Endodermal cell (in vitro differentiated cells): ENCODE results near the gene MASP1. TPM values are rescaled to one million over a fixed set of nuclear protein-coding genes. Genes with fewer than 3 reads are reported as not detected.

Experiments used
- DNase-seq: peaks from one replicate; pipeline ENCODE4 v3.0.0-alpha.2; 2017
- H3K27ac ChIP-seq: 2 replicates; pipeline ENCODE4 v1.5.1; 2013; ENCODE audit warnings: mild to moderate bottlenecking, low read depth, low read length, moderate library complexity
- H3K27me3 ChIP-seq: 2 replicates; pipeline ENCODE4 v1.6.1; 2013; ENCODE audit warnings: mild to moderate bottlenecking, low read length, moderate library complexity; ENCODE audit not compliant: insufficient read depth, control insufficient read depth, poor library complexity, severe bottlenecking
- H3K36me3 ChIP-seq: 2 replicates; pipeline ENCODE4 v1.7.0; 2013; ENCODE audit warnings: mild to moderate bottlenecking, low read length, moderate library complexity; ENCODE audit not compliant: control insufficient read depth, insufficient read depth
- H3K4me1 ChIP-seq: one replicate; pipeline ENCODE4 v1.7.0; 2013; ENCODE audit warnings: low read length; ENCODE audit not compliant: control insufficient read depth, insufficient read depth
- H3K4me3 ChIP-seq: 2 replicates; pipeline ENCODE4 v1.5.1; 2013; ENCODE audit warnings: mild to moderate bottlenecking, low read length, moderate library complexity
- H3K9ac ChIP-seq: 2 replicates; pipeline ENCODE4 v1.6.1; 2013; ENCODE audit warnings: mild to moderate bottlenecking, low read length, moderate library complexity; ENCODE audit not compliant: poor library complexity, severe bottlenecking; ENCODE audit errors: extremely low read depth
- H3K9me3 ChIP-seq: 2 replicates; pipeline ENCODE4 v1.6.1; 2013; ENCODE audit warnings: mild to moderate bottlenecking, low read length, moderate library complexity; ENCODE audit not compliant: control insufficient read depth
- H3K27ac Mint-ChIP-seq: 2 replicates; pipeline ENCODE4 v1.8.0; 2020; ENCODE audit warnings: mixed read lengths
- H3K27me3 Mint-ChIP-seq: 2 replicates; pipeline ENCODE4 v1.8.0; 2021; ENCODE audit warnings: mild to moderate bottlenecking, mixed read lengths; ENCODE audit not compliant: insufficient read depth
- H3K36me3 Mint-ChIP-seq: 2 replicates; pipeline ENCODE4 v1.8.0; 2020; ENCODE audit warnings: low read depth, mixed read lengths
- H3K4me1 Mint-ChIP-seq: 2 replicates; pipeline ENCODE4 v1.8.0; 2020; ENCODE audit warnings: mixed read lengths
- H3K4me3 Mint-ChIP-seq: 2 replicates; pipeline ENCODE4 v1.8.0; 2020; ENCODE audit warnings: mild to moderate bottlenecking, moderate library complexity, mixed read lengths
- H3K9me3 Mint-ChIP-seq: 2 replicates; pipeline ENCODE4 v1.8.0; 2020; ENCODE audit warnings: mild to moderate bottlenecking, mixed read lengths
- CTCF ChIP-seq: fragments of 200-600 bp; sonication (generic); conservative IDR thresholded peaks from 2 replicates; pipeline ENCODE4 v1.5.0; 2021; ENCODE audit warnings: antibody characterized with exemption, mild to moderate bottlenecking
- WGBS, 2 experiments: methylation state at CpG; one replicate each; pipeline versions ENCODE4 v1.1.5 to v1.1.7; 2013; ENCODE audit warnings: missing lambda C conversion rate in 2 of 2, mixed read lengths in 1 of 2; ENCODE audit not compliant: insufficient coverage in 1 of 2, insufficient read length in 1 of 2; 5-methylcytosine and 5-hydroxymethylcytosine counted together
- total RNA-seq, 2 donors: library from RNA; stranded (reverse); fragmentation: NEBNext Ultra II Directional in 1 of 2; extraction: Animal tissue kit (Norgen Biotek cat#: 25700) in 1 of 2; gene quantifications; 2 replicates in 1 of 2; 3 replicates in 1 of 2; pipeline ENCODE4 v1.2.1, GENCODE V29; 2021

Gene MASP1
- total RNA-seq, 2 donors from 2014 or later: 0.09 to 0.57 TPM

- Histone ChIP-seq H3K27me3 (no peaks in the 10 kb centered on the region), H3K4me3 (no peak overlapping the region), H3K27ac (no peak overlapping the region), H3K4me1 (peaks cover 7% of the 10 kb centered on the region), H3K36me3 (no peaks in the 10 kb centered on the region), H3K9me3 (peaks cover 6% of the 10 kb centered on the region), H3K9ac (no peak overlapping the region)
- no peaks in the 10 kb centered on the region for H3K36me3 Mint-ChIP-seq
- H3K4me3 Mint-ChIP-seq: no peak overlapping the region
- no peaks in the 10 kb centered on the region for H3K27me3 Mint-ChIP-seq
- H3K9me3 Mint-ChIP-seq: peaks cover 4% of the 10 kb centered on the region
- no peak for DNase-seq
- peaks cover 19% of the 10 kb centered on the region for H3K4me1 Mint-ChIP-seq
- TF ChIP-seq CTCF: no peak
- 93 to 94% methylated on average over 3 to 6 of the region's 6 CpGs for WGBS, 2 experiments
- H3K27ac Mint-ChIP-seq: no peak overlapping the region
Observed at GRCh38 chr3:187257471-187257870, 34.1 kb downstream of the MASP1 start.

GRCh38 chr3:187256051-187256616 is 35.4 kb downstream of the MASP1 start:
- Histone ChIP-seq H3K9me3 (no peaks in the 10 kb centered on the region), H3K4me3 (peak overlapping the region; percentile 7), H3K9ac (no peak overlapping the region), H3K27me3 (no peaks in the 10 kb centered on the region), H3K36me3 (no peaks in the 10 kb centered on the region), H3K27ac (no peak overlapping the region), H3K4me1 (peaks cover 12% of the 10 kb centered on the region)
- no peaks in the 10 kb centered on the region for H3K27me3 Mint-ChIP-seq
- peaks cover 28% of the 10 kb centered on the region for H3K4me1 Mint-ChIP-seq
- DNase-seq: no peak
- no peaks in the 10 kb centered on the region for H3K9me3 Mint-ChIP-seq
- no peak overlapping the region for H3K27ac Mint-ChIP-seq
- 86 to 94% methylated on average over 1 to 10 of the region's 10 CpGs for WGBS, 2 experiments
- H3K4me3 Mint-ChIP-seq: no peak overlapping the region
- TF ChIP-seq CTCF: peak; percentile 64
- H3K36me3 Mint-ChIP-seq: no peaks in the 10 kb centered on the region

- H3K9ac ChIP-seq: no peak overlapping the region
- Mint-ChIP-seq H3K27ac (no peak overlapping the region), H3K9me3 (no peaks in the 10 kb centered on the region), H3K4me3 (no peak overlapping the region), H3K27me3 (no peaks in the 10 kb centered on the region), H3K36me3 (no peaks in the 10 kb centered on the region), H3K4me1 (peaks cover 28% of the 10 kb centered on the region)
- H3K27me3 ChIP-seq: no peaks in the 10 kb centered on the region
- WGBS, 2 experiments: 56 to 100% methylated on average over 1 of the region's 1 CpG
- no peak overlapping the region for H3K27ac ChIP-seq
- no peak for TF ChIP-seq CTCF
- no peaks in the 10 kb centered on the region for H3K36me3 ChIP-seq
- no peaks in the 10 kb centered on the region for H3K9me3 ChIP-seq
- DNase-seq: no peak
- H3K4me3 ChIP-seq: peak overlapping the region; percentile 7
- peaks cover 12% of the 10 kb centered on the region for H3K4me1 ChIP-seq
Observed at GRCh38 chr3:187255314-187255713, 36.2 kb downstream of the MASP1 start.
